ENCODE results near the gene USH1C.

DNA sequence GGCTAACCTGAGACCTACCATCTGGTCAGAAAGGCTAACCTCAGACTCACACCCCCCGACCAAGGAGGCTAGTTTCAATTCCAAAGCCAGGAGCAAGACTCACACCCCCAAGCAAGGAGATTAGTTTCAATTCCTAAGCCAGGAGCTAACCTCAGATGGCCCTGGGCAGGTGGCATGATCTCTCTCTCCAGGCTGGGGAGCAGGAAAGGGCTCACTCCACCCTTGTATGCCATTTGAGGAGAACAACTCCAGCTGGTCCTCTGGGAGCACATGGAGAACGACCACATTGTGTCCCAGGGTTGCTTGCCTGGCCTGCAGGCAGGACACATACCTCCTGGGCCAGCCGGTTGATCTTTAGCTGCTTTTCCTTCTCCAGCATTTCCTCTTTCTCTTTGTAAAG, 32.6 kb downstream of the USH1C start:
- TF ChIP-seq, protein P1, sequence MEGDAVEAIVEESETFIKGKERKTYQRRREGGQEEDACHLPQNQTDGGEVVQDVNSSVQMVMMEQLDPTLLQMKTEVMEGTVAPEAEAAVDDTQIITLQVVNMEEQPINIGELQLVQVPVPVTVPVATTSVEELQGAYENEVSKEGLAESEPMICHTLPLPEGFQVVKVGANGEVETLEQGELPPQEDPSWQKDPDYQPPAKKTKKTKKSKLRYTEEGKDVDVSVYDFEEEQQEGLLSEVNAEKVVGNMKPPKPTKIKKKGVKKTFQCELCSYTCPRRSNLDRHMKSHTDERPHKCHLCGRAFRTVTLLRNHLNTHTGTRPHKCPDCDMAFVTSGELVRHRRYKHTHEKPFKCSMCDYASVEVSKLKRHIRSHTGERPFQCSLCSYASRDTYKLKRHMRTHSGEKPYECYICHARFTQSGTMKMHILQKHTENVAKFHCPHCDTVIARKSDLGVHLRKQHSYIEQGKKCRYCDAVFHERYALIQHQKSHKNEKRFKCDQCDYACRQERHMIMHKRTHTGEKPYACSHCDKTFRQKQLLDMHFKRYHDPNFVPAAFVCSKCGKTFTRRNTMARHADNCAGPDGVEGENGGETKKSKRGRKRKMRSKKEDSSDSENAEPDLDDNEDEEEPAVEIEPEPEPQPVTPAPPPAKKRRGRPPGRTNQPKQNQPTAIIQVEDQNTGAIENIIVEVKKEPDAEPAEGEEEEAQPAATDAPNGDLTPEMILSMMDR (IDR thresholded peaks at IDR 0.05; ENCODE audit: low read depth, low read length) = no peak
- TF ChIP-seq EZH2phosphoT487 (IDR thresholded peaks at IDR 0.05; ENCODE audit: low read depth) = no peak

All from OCI-LY3 (cell line).